ENCODE results near the gene CD177. TPM values are rescaled to one million over a fixed set of nuclear protein-coding genes. Genes with fewer than 3 reads are reported as not detected.
"Not testable (repeated sequence)": the region's sequence is repeated elsewhere in the genome, so short reads cannot be mapped to it uniquely, and the experiment has no call there.

CD177 gene
- total RNA-seq, 1 donor from 2014 or later: not detected

DNA sequence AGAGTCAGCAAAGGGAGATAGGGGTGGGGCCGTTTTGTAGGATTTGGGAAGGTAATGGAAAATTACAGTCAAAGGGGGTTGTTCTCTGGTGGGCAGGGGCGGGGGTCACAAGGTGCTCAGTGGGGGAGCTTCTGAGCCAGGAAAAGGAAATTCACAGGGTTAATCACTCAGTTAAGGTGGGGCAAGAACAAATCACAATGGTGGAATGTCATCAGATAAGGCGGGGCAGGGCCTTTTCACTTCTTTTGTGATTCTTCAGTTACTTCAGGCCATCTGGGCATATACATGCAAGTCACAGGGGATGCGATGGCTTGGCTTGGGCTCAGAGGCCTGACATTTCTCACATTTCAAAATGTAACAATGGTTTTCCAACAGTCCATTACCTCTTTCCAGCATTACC is 24.4 kb upstream of the CD177 start:
- not testable (repeated sequence) for DNase-seq; H3K4me1 Mint-ChIP-seq (ENCODE audit: low read depth, unreplicated experiment); H3K4me3 Mint-ChIP-seq (ENCODE audit: unreplicated experiment); H3K9me3 Mint-ChIP-seq (ENCODE audit: unreplicated experiment); H3K36me3 Mint-ChIP-seq (ENCODE audit: unreplicated experiment); H3K27me3 Mint-ChIP-seq (ENCODE audit: unreplicated experiment); H3K27ac Mint-ChIP-seq (ENCODE audit: unreplicated experiment)

DNA sequence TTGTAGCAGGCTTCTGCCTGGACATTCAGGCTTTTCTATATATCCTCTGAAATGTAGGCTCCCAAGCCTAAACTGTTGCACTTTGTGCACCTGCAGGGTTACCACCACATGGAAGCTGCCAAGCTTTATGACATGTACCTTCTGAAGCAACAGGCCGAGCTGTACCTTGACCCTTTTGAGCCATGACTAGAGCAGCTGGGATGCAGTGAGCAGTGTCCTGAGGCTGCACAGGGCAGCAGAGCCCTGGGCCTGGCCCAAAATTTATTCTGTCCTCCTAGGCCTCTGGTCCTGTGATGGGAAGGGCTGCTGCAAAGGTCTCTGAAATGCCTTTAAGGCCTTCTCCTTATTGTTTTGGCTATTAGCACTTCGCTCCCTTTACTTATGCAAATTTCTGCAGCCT is 23.5 kb upstream of the CD177 start:
- Mint-ChIP-seq H3K4me1 (ENCODE audit: low read depth, unreplicated experiment) (no peaks in the 10 kb centered on the region), H3K27ac (ENCODE audit: unreplicated experiment) (no peak overlapping the region), H3K9me3 (ENCODE audit: unreplicated experiment) (peaks cover 1% of the 10 kb centered on the region), H3K4me3 (ENCODE audit: unreplicated experiment) (no peak overlapping the region), H3K27me3 (ENCODE audit: unreplicated experiment) (peaks cover 5% of the 10 kb centered on the region), H3K36me3 (ENCODE audit: unreplicated experiment) (peaks cover 4% of the 10 kb centered on the region)
- TF ChIP-seq, protein P1, sequence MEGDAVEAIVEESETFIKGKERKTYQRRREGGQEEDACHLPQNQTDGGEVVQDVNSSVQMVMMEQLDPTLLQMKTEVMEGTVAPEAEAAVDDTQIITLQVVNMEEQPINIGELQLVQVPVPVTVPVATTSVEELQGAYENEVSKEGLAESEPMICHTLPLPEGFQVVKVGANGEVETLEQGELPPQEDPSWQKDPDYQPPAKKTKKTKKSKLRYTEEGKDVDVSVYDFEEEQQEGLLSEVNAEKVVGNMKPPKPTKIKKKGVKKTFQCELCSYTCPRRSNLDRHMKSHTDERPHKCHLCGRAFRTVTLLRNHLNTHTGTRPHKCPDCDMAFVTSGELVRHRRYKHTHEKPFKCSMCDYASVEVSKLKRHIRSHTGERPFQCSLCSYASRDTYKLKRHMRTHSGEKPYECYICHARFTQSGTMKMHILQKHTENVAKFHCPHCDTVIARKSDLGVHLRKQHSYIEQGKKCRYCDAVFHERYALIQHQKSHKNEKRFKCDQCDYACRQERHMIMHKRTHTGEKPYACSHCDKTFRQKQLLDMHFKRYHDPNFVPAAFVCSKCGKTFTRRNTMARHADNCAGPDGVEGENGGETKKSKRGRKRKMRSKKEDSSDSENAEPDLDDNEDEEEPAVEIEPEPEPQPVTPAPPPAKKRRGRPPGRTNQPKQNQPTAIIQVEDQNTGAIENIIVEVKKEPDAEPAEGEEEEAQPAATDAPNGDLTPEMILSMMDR (IDR thresholded peaks at IDR 0.05; ENCODE audit: partially characterized antibody, unreplicated experiment): no peak
- no peak for DNase-seq

GRCh38 chr19:43330726-43331434 is 22.6 kb upstream of the CD177 start:
- H3K4me3 Mint-ChIP-seq (ENCODE audit: unreplicated experiment): no peak overlapping the region
- peaks cover 1% of the 10 kb centered on the region for H3K9me3 Mint-ChIP-seq (ENCODE audit: unreplicated experiment)
- no peak for DNase-seq
- peaks cover 5% of the 10 kb centered on the region for H3K27me3 Mint-ChIP-seq (ENCODE audit: unreplicated experiment)
- TF ChIP-seq, protein P1 (IDR thresholded peaks at IDR 0.05; ENCODE audit: partially characterized antibody, unreplicated experiment): no peak
- H3K36me3 Mint-ChIP-seq (ENCODE audit: unreplicated experiment): peaks cover 4% of the 10 kb centered on the region
- no peak overlapping the region for H3K27ac Mint-ChIP-seq (ENCODE audit: unreplicated experiment)
- H3K4me1 Mint-ChIP-seq (ENCODE audit: low read depth, unreplicated experiment): no peaks in the 10 kb centered on the region

DNA sequence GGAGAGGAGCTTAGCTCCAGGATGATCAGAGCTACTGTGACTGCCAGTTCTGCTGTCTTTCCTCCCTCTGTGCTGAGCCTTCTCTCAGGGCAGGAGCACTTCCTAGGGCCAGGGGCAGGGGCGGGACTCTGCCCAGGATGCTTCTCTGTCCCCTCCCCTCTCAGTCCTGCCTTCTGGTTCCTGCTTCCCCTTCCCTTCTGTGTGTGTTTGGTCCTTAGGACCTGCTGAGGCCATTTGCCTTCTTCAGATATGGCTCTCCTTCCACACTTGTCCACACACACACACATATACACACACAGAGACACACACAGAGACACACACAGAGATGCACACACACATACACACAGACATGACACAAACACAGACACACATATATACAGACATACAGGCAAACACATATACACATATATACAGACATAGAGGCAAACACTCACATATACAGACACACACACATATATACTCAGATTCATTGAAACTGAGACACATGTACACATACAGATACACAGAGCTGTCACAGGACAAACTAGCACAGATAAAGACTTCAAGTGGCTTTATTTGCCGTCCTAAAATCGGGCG is 22.0 kb upstream of the CD177 start:
- TF ChIP-seq, protein P1 (IDR thresholded peaks at IDR 0.05; ENCODE audit: partially characterized antibody, unreplicated experiment): no peak
- DNase-seq: no peak
- Mint-ChIP-seq H3K4me3 (ENCODE audit: unreplicated experiment) (no peak overlapping the region), H3K27me3 (ENCODE audit: unreplicated experiment) (peaks cover 8% of the 10 kb centered on the region), H3K27ac (ENCODE audit: unreplicated experiment) (no peak overlapping the region), H3K9me3 (ENCODE audit: unreplicated experiment) (peaks cover 1% of the 10 kb centered on the region), H3K4me1 (ENCODE audit: low read depth, unreplicated experiment) (no peaks in the 10 kb centered on the region), H3K36me3 (ENCODE audit: unreplicated experiment) (peaks cover 4% of the 10 kb centered on the region)

- Mint-ChIP-seq H3K9me3 (ENCODE audit: unreplicated experiment) (peaks cover 1% of the 10 kb centered on the region), H3K36me3 (ENCODE audit: unreplicated experiment) (peaks cover 4% of the 10 kb centered on the region), H3K27me3 (ENCODE audit: unreplicated experiment) (peaks cover 6% of the 10 kb centered on the region), H3K4me3 (ENCODE audit: unreplicated experiment) (no peak overlapping the region), H3K27ac (ENCODE audit: unreplicated experiment) (no peak overlapping the region), H3K4me1 (ENCODE audit: low read depth, unreplicated experiment) (no peaks in the 10 kb centered on the region)
- TF ChIP-seq, protein P1 (IDR thresholded peaks at IDR 0.05; ENCODE audit: partially characterized antibody, unreplicated experiment): no peak
- DNase-seq: no peak
Observed at GRCh38 chr19:43332058-43332922, 21.2 kb upstream of the CD177 start.

- not testable (repeated sequence) for H3K4me3 Mint-ChIP-seq (ENCODE audit: unreplicated experiment); H3K4me1 Mint-ChIP-seq (ENCODE audit: low read depth, unreplicated experiment); H3K36me3 Mint-ChIP-seq (ENCODE audit: unreplicated experiment); H3K27ac Mint-ChIP-seq (ENCODE audit: unreplicated experiment); H3K9me3 Mint-ChIP-seq (ENCODE audit: unreplicated experiment); DNase-seq; H3K27me3 Mint-ChIP-seq (ENCODE audit: unreplicated experiment)
Observed at GRCh38 chr19:43336508-43336907, 17.0 kb upstream of the CD177 start.

Measured in glutamatergic neuron (in vitro differentiated cells).